T-cell (primary cell): Measurements from ENCODE around the gene TRIM41. TPM values are rescaled to one million over a fixed set of nuclear protein-coding genes. Genes with fewer than 3 reads are reported as not detected.

ENCODE experiments used
- ATAC-seq, 4 experiments: fragments of 200-7000 bp in 3 of 4; fragments of 150-1000 bp in 1 of 4; cut with Tn5 transposase; replicated peaks in 1 of 4; 1 replicate in 3 of 4; 2 replicates in 1 of 4; pipeline ENCODE4 v1.10.0; 2021; ENCODE audit warnings: moderate library complexity in 3 of 4, mild to moderate bottlenecking in 2 of 4, moderate number of reproducible peaks in 1 of 4
- CTCF ChIA-PET, 2 donors: fragments of 300-600 bp; sonication (Branson Sonifier 250); formaldehyde crosslinking; loops; one replicate each; lab custom pipeline; 2022; ENCODE audit warnings: antibody characterized with exemption in 2 of 2; lab: Charles Lee
- POLR2A ChIA-PET, 2 donors: fragments of 300-600 bp; sonication (Branson Sonifier 250); formaldehyde crosslinking; loops; one replicate each; lab custom pipeline; 2022; ENCODE audit warnings: antibody characterized with exemption in 2 of 2; lab: Charles Lee
- DNase-seq, 35 experiments: peaks; one replicate each; pipeline versions ENCODE4 v3.0.0 to v3.0.0-alpha.2; 2013 to 2023
- H3K27ac ChIP-seq: one replicate; pipeline ENCODE4 v1.5.1; 2013; ENCODE audit warnings: low read length
- H3K27me3 ChIP-seq, 2 experiments: replicated peaks in 1 of 2; 1 replicate in 1 of 2; 2 replicates in 1 of 2; pipeline versions ENCODE4 v1.6.1 to v1.7.0; 2013; ENCODE audit warnings: low read length in 1 of 2, mixed read lengths in 1 of 2; ENCODE audit not compliant: control insufficient read depth in 2 of 2, insufficient read depth in 2 of 2; ENCODE audit errors: extremely low read depth in 1 of 2
- H3K36me3 ChIP-seq, 2 donors: 1 replicate in 1 of 2; 2 replicates in 1 of 2; pipeline versions ENCODE4 v1.6.1 to v1.7.0; 2013; ENCODE audit warnings: low read length in 1 of 2; ENCODE audit not compliant: control insufficient read depth in 2 of 2, insufficient read depth in 1 of 2; ENCODE audit errors: extremely low read depth in 1 of 2
- H3K4me1 ChIP-seq, 2 experiments: 1 replicate in 1 of 2; 2 replicates in 1 of 2; pipeline versions ENCODE4 v1.6.1 to v1.7.0; 2013; ENCODE audit warnings: low read length in 2 of 2, mixed read lengths in 1 of 2; ENCODE audit not compliant: insufficient read depth in 2 of 2, control insufficient read depth in 1 of 2; ENCODE audit errors: extremely low read depth in 1 of 2
- H3K4me3 ChIP-seq, 2 donors: 1 replicate in 1 of 2; 2 replicates in 1 of 2; pipeline versions ENCODE4 v1.5.1 to v1.7.0; 2013; ENCODE audit warnings: mild to moderate bottlenecking in 2 of 2, low read length in 1 of 2, moderate library complexity in 1 of 2; ENCODE audit not compliant: control insufficient read depth in 1 of 2; ENCODE audit errors: extremely low read depth in 1 of 2
- H3K9me3 ChIP-seq: 2 replicates; pipeline ENCODE4 v1.7.0; 2013
- H3K27ac Mint-ChIP-seq, 2 donors: one replicate each; pipeline ENCODE4 v1.8.0; 2020 to 2021; ENCODE audit warnings: mild to moderate bottlenecking in 2 of 2, mixed read lengths in 2 of 2
- H3K27me3 Mint-ChIP-seq, 2 donors: one replicate each; pipeline ENCODE4 v1.8.0; 2021 to 2022; ENCODE audit warnings: mixed read lengths in 2 of 2
- H3K36me3 Mint-ChIP-seq: one replicate; pipeline ENCODE4 v1.8.0; 2021; ENCODE audit warnings: mixed read lengths
- H3K4me1 Mint-ChIP-seq, 3 donors: one replicate each; pipeline ENCODE4 v1.8.0; 2020 to 2022; ENCODE audit warnings: mixed read lengths in 3 of 3, mild to moderate bottlenecking in 1 of 3
- H3K4me3 Mint-ChIP-seq, 3 donors: one replicate each; pipeline ENCODE4 v1.8.0; 2020 to 2022; ENCODE audit warnings: mild to moderate bottlenecking in 3 of 3, mixed read lengths in 3 of 3, moderate library complexity in 3 of 3
- H3K9me3 Mint-ChIP-seq, 3 donors: one replicate each; pipeline ENCODE4 v1.8.0; 2020 to 2022; ENCODE audit warnings: mixed read lengths in 3 of 3
- WGBS: methylation state at CpG from one replicate; pipeline ENCODE4 v1.1.5; 2013; ENCODE audit warnings: missing lambda C conversion rate; ENCODE audit not compliant: insufficient coverage; 5-methylcytosine and 5-hydroxymethylcytosine counted together
- total RNA-seq, 35 experiments: library from RNA in 6 of 35; stranded (reverse) in 6 of 35; fragments of 120-200 nt in 1 of 35; gene quantifications; one replicate each; pipeline versions ENCODE4 v1.2.1 to v1.2.4 and lab custom pipeline; 2013 to 2026

Gene TRIM41
- total RNA-seq, 5 donors from 2014 or later (not counting 1 experiment from before 2014, with no cell fraction given): 32.2 to 46.2 (median 36.7) TPM

- H3K27ac Mint-ChIP-seq: peak overlapping the region; percentile 95 to 96
- peaks cover 10% of the 10 kb centered on the region for H3K36me3 Mint-ChIP-seq
- Histone ChIP-seq H3K9me3 (no peaks in the 10 kb centered on the region), H3K36me3 (no peaks in the 10 kb centered on the region), H3K27ac (peak overlapping the region; percentile 69), H3K4me1 (peaks cover 2 to 42% of the 10 kb centered on the region in 2 experiments), H3K4me3 (peak overlapping the region; percentile 70 to 99), H3K27me3 (no peaks in the 10 kb centered on the region)
- ChIA-PET POLR2A (interaction anchor here (0.5 to 1.8 kb wide), 3 partner anchors 15 to 32 kb away, joined by 4 to 5 read pairs (median 4); partner anchors contain the start of gene TRIM41 (in 2 of the 2)), CTCF (interaction anchor here in 1 of 2 donors (0.6 to 1.6 kb wide), 6 partner anchors 13 to 472 kb away, joined by 4 to 29 read pairs (median 4); partner anchors contain the start of genes RACK1 and TRIM7)
- peak; percentile 60 to 74 (median 68) for ATAC-seq
- H3K27me3 Mint-ChIP-seq: peaks cover 6 to 12% of the 10 kb centered on the region in 2 donors
- under 1% methylated on average over 59 of the region's 64 CpGs for WGBS
- peak overlapping the region; percentile 94 to 95 (median 94) for H3K4me3 Mint-ChIP-seq
- H3K9me3 Mint-ChIP-seq: peaks cover 0 to 4% (median 0%) of the 10 kb centered on the region in 3 donors
- H3K4me1 Mint-ChIP-seq: peaks cover 32 to 54% (median 34%) of the 10 kb centered on the region in 3 donors
- peak; percentile 78 to 99 (median 93) for DNase-seq
These were observed 31.4 kb upstream of the TRIM41 start for GRCh38 chr5:181191526-181192336.

- CTCF ChIA-PET: interaction anchor here in 1 of 2 donors (0.5 to 1.6 kb wide), 7 partner anchors 12 to 473 kb away, joined by 4 to 29 read pairs (median 4); partner anchors contain the start of genes RACK1 and TRIM7
- DNase-seq (no peak), ATAC-seq (no peak)
- Histone ChIP-seq H3K36me3 (no peaks in the 10 kb centered on the region), H3K27me3 (no peaks in the 10 kb centered on the region), H3K27ac (peak overlapping the region; percentile 69), H3K4me3 (peak overlapping the region; percentile 70 to 99), H3K4me1 (peaks cover 2 to 39% of the 10 kb centered on the region in 2 experiments), H3K9me3 (no peaks in the 10 kb centered on the region)
- 55% methylated on average over 9 of the region's 12 CpGs for WGBS
- peaks cover 32 to 50% (median 32%) of the 10 kb centered on the region in 3 donors for H3K4me1 Mint-ChIP-seq
- H3K27ac Mint-ChIP-seq: peak overlapping the region; percentile 95 to 96
- POLR2A ChIA-PET: interaction anchor here in 1 of 2 donors (1.8 kb wide), 1 partner anchor 15 kb away, joined by 5 read pairs; no protein-coding TSS in a partner anchor
- peaks cover 10% of the 10 kb centered on the region for H3K36me3 Mint-ChIP-seq
- H3K27me3 Mint-ChIP-seq: peaks cover 6 to 12% of the 10 kb centered on the region in 2 donors
- peak overlapping the region; percentile 94 to 95 (median 94) for H3K4me3 Mint-ChIP-seq
- peaks cover 0 to 4% (median 0%) of the 10 kb centered on the region in 3 donors for H3K9me3 Mint-ChIP-seq
These were observed 30.6 kb upstream of the TRIM41 start for GRCh38 chr5:181192337-181193046.

- no peaks in the 10 kb centered on the region for H3K36me3 ChIP-seq
- DNase-seq (no peak), ATAC-seq (no peak)
- H3K4me3 ChIP-seq: no peak overlapping the region
- peaks cover 22 to 39% (median 23%) of the 10 kb centered on the region in 3 donors for H3K4me1 Mint-ChIP-seq
- H3K27ac ChIP-seq: no peak overlapping the region
- ChIA-PET POLR2A (interaction anchor here in 1 of 2 donors (0.8 kb wide), 1 partner anchor 13 kb away, joined by 3 read pairs; no protein-coding TSS in a partner anchor), CTCF (interaction anchor here in 1 of 2 donors (0.7 kb wide), 1 partner anchor 19 kb away, joined by 4 read pairs; no protein-coding TSS in a partner anchor)
- H3K27me3 ChIP-seq: no peaks in the 10 kb centered on the region
- peaks cover 0 to under 1% (median 0%) of the 10 kb centered on the region in 3 donors for H3K9me3 Mint-ChIP-seq
- H3K27ac Mint-ChIP-seq: no peak overlapping the region
- H3K27me3 Mint-ChIP-seq: peaks cover 6 to 8% of the 10 kb centered on the region in 2 donors
- peaks cover 7% of the 10 kb centered on the region for H3K36me3 Mint-ChIP-seq
- peak overlapping the region in 2 of 3 donors; percentile 26 to 94 for H3K4me3 Mint-ChIP-seq
- 92% methylated on average over 2 of the region's 2 CpGs for WGBS
- H3K9me3 ChIP-seq: no peaks in the 10 kb centered on the region
- H3K4me1 ChIP-seq: peaks cover 2 to 29% of the 10 kb centered on the region in 2 experiments
These were observed 29.4 kb upstream of the TRIM41 start for GRCh38 chr5:181193656-181194055.

- no peak overlapping the region for H3K4me3 Mint-ChIP-seq
- Histone ChIP-seq H3K4me3 (no peak overlapping the region), H3K36me3 (no peaks in the 10 kb centered on the region), H3K4me1 (peaks cover 2 to 25% of the 10 kb centered on the region in 2 experiments), H3K9me3 (no peaks in the 10 kb centered on the region), H3K27ac (no peak overlapping the region), H3K27me3 (no peaks in the 10 kb centered on the region)
- peaks cover 5 to 6% of the 10 kb centered on the region in 2 donors for H3K27me3 Mint-ChIP-seq
- DNase-seq (no peak), ATAC-seq (no peak)
- ChIA-PET CTCF (interaction anchor here (0.5 to 0.6 kb wide), 2 partner anchors 14 to 26 kb away, joined by 3 to 9 read pairs; no protein-coding TSS in a partner anchor), POLR2A (no interaction called here)
- H3K27ac Mint-ChIP-seq: no peak overlapping the region
- H3K4me1 Mint-ChIP-seq: peaks cover 19 to 33% (median 20%) of the 10 kb centered on the region in 3 donors
- H3K9me3 Mint-ChIP-seq: no peaks in the 10 kb centered on the region
- H3K36me3 Mint-ChIP-seq: peaks cover 4% of the 10 kb centered on the region
- 89% methylated on average over 21 of the region's 21 CpGs for WGBS
These were observed 28.4 kb upstream of the TRIM41 start for GRCh38 chr5:181194489-181195248.

GRCh38 chr5:181195249-181195761 lies 27.8 kb upstream of the TRIM41 start:
- no peak overlapping the region for H3K27ac ChIP-seq
- CTCF ChIA-PET: interaction anchor here in 1 of 2 donors (0.6 kb wide), 1 partner anchor 25 kb away, joined by 3 read pairs; no protein-coding TSS in a partner anchor
- Mint-ChIP-seq H3K27me3 (peaks cover 5 to 6% of the 10 kb centered on the region in 2 donors), H3K27ac (no peak overlapping the region), H3K4me1 (peaks cover 19 to 28% (median 20%) of the 10 kb centered on the region in 3 donors), H3K9me3 (no peaks in the 10 kb centered on the region), H3K4me3 (no peak overlapping the region), H3K36me3 (peaks cover 4% of the 10 kb centered on the region)
- H3K9me3 ChIP-seq: no peaks in the 10 kb centered on the region
- no peaks in the 10 kb centered on the region for H3K27me3 ChIP-seq
- WGBS: 96% methylated on average over 31 of the region's 45 CpGs
- POLR2A ChIA-PET: no interaction called here
- H3K4me3 ChIP-seq: no peak overlapping the region
- peaks cover 0 to 4% of the 10 kb centered on the region in 2 donors for H3K36me3 ChIP-seq
- ATAC-seq (no peak), DNase-seq (no peak)
- peaks cover 2 to 20% of the 10 kb centered on the region in 2 experiments for H3K4me1 ChIP-seq
